ENCODE data around the gene DNAJC13.
A peak's percentile ranks its signal among the peaks of the same experiment; 100 is the strongest.
"Not testable (repeated sequence)": the region's sequence is repeated elsewhere in the genome, so short reads cannot be mapped to it uniquely, and the experiment has no call there.

Gene DNAJC13

DNA sequence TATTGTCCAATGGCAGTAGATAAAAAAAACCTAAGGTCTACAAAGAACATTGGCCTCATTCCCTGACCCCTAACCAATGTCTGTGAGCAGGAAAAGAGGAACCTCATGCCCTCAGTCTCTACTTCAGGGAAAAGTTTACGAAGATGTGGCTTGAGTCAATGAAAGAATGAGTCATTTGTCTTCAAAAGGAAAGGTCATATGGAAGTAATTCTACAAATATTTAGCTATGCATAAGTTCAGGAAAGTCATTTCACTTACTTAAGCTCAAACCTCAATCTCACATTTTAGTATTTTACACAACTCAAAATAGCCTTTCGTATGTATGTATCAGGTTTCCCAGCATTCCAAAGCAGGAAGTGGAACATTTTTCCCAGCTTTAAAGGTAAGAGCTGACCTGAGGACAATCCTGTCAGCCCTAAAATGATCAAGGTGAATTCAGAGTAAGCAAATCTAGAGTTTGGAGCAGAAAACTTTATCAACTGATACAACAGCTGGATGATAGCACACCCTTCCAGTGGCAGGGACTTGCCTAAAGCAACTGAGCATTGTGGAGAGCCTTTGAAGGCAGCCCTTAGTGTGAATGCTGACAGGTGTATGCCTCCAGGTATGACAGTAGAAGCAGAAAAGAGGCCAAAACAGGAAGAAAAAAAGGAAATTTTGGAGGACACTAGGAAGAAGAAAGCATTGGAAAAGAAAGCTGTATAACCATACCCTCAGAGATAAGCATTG, 125.9 kb downstream of the DNAJC13 start:
- peaks cover 12% of the 10 kb centered on the region for H3K36me3 Mint-ChIP-seq (ENCODE audit: insufficient read depth)
- H3K4me1 Mint-ChIP-seq, result no peaks in the 10 kb centered on the region
- no peaks in the 10 kb centered on the region for H3K9me3 Mint-ChIP-seq
- H3K27me3 Mint-ChIP-seq, result no peaks in the 10 kb centered on the region
- no peak overlapping the region for H3K27ac Mint-ChIP-seq (ENCODE audit: low read depth)
- DNase-seq (ENCODE audit: low spot score in 2 of 2) (no peak), ATAC-seq (replicated peaks; ENCODE audit: extremely low read depth, poor library complexity, severe bottlenecking) (no peak)
- no peak overlapping the region for H3K4me3 Mint-ChIP-seq

GRCh38 chr3:132544130-132544529, 126.8 kb downstream of the DNAJC13 start:
- Mint-ChIP-seq H3K9me3 (no peaks in the 10 kb centered on the region), H3K36me3 (ENCODE audit: insufficient read depth) (peaks cover 5% of the 10 kb centered on the region), H3K27ac (ENCODE audit: low read depth) (no peak overlapping the region), H3K4me3 (no peak overlapping the region), H3K4me1 (no peaks in the 10 kb centered on the region), H3K27me3 (no peaks in the 10 kb centered on the region)
- ATAC-seq (replicated peaks; ENCODE audit: extremely low read depth, poor library complexity, severe bottlenecking), result no peak
- no peak for DNase-seq (ENCODE audit: low spot score in 2 of 2)

GRCh38 chr3:132545471-132545870, 128.2 kb downstream of the DNAJC13 start:
- no peak for ATAC-seq (replicated peaks; ENCODE audit: extremely low read depth, poor library complexity, severe bottlenecking)
- no peaks in the 10 kb centered on the region for H3K4me1 Mint-ChIP-seq

GRCh38 chr3:132549169-132549568, 131.9 kb downstream of the DNAJC13 start:
- Mint-ChIP-seq H3K9me3 (no peaks in the 10 kb centered on the region), H3K4me1 (no peaks in the 10 kb centered on the region), H3K27me3 (no peaks in the 10 kb centered on the region), H3K4me3 (no peak overlapping the region), H3K36me3 (ENCODE audit: insufficient read depth) (no peaks in the 10 kb centered on the region), H3K27ac (ENCODE audit: low read depth) (no peak overlapping the region)
- ATAC-seq (replicated peaks; ENCODE audit: extremely low read depth, poor library complexity, severe bottlenecking) (no peak), DNase-seq (ENCODE audit: low spot score in 2 of 2) (no peak)

More at GRCh38 chr3:132545471-132545870, 128.2 kb downstream of the DNAJC13 start:
- H3K4me3 Mint-ChIP-seq, result no peak overlapping the region
- peaks cover 5% of the 10 kb centered on the region for H3K36me3 Mint-ChIP-seq (ENCODE audit: insufficient read depth)
- no peaks in the 10 kb centered on the region for H3K27me3 Mint-ChIP-seq
- no peaks in the 10 kb centered on the region for H3K9me3 Mint-ChIP-seq
- DNase-seq (ENCODE audit: low spot score in 2 of 2), result no peak
- no peak overlapping the region for H3K27ac Mint-ChIP-seq (ENCODE audit: low read depth)

GRCh38 chr3:132549890-132550578, 132.7 kb downstream of the DNAJC13 start:
- no peak for ATAC-seq (replicated peaks; ENCODE audit: extremely low read depth, poor library complexity, severe bottlenecking)
- H3K4me3 Mint-ChIP-seq, result no peak overlapping the region
- H3K36me3 Mint-ChIP-seq (ENCODE audit: insufficient read depth), result no peaks in the 10 kb centered on the region
- no peak for DNase-seq (ENCODE audit: low spot score in 2 of 2)
- no peaks in the 10 kb centered on the region for H3K9me3 Mint-ChIP-seq
- H3K27ac Mint-ChIP-seq (ENCODE audit: low read depth), result peak overlapping the region; percentile 1
- H3K27me3 Mint-ChIP-seq, result no peaks in the 10 kb centered on the region
- H3K4me1 Mint-ChIP-seq, result no peaks in the 10 kb centered on the region

DNA sequence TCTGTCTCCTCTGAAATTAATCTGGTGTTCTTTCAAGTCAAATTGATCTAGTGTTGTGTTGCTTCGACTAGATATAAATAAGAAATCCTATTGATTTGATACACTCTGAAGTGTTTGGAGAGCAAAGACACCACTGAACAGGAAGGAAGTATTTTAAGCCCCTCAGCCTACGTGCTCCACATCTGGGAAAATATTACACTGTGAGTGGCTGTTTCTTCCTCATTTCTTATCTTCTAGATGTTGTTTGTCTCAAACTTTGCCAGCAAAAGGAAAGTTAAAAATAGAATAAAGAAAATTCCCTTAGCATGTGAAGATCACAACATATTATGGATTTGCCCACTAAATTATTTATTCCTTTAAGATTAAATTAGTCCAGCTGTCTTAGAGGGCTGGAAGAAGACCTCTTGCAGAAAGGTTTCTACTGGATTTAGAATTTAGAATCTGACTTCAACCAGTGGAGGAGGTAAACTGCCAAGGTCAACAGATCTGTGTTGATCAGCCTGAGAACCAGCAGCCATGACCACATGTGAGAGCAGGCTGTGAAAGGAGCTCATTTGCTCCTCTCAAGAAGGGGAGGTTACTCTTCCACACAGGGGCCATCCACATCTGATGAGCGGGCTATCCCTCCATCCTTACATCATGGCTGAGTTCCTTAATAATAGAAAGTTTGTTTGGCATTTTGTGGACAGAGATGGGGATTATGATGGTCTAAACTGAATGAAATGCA, 133.4 kb downstream of the DNAJC13 start:
- no peaks in the 10 kb centered on the region for H3K9me3 Mint-ChIP-seq
- H3K4me3 Mint-ChIP-seq, result no peak overlapping the region
- H3K27me3 Mint-ChIP-seq, result no peaks in the 10 kb centered on the region
- no peaks in the 10 kb centered on the region for H3K4me1 Mint-ChIP-seq
- ATAC-seq (replicated peaks; ENCODE audit: extremely low read depth, poor library complexity, severe bottlenecking), result no peak
- peak overlapping the region; percentile 1 for H3K27ac Mint-ChIP-seq (ENCODE audit: low read depth)
- H3K36me3 Mint-ChIP-seq (ENCODE audit: insufficient read depth), result no peaks in the 10 kb centered on the region
- no peak for DNase-seq (ENCODE audit: low spot score in 2 of 2)

GRCh38 chr3:132553826-132554225, 136.5 kb downstream of the DNAJC13 start:
- Mint-ChIP-seq H3K27me3 (no peaks in the 10 kb centered on the region), H3K36me3 (ENCODE audit: insufficient read depth) (no peaks in the 10 kb centered on the region), H3K4me3 (no peak overlapping the region), H3K27ac (ENCODE audit: low read depth) (no peak overlapping the region), H3K9me3 (no peaks in the 10 kb centered on the region), H3K4me1 (no peaks in the 10 kb centered on the region)
- DNase-seq (ENCODE audit: low spot score in 2 of 2), result no peak
- ATAC-seq (replicated peaks; ENCODE audit: extremely low read depth, poor library complexity, severe bottlenecking), result no peak

- Mint-ChIP-seq H3K36me3 (ENCODE audit: insufficient read depth) (no peaks in the 10 kb centered on the region), H3K4me3 (no peak overlapping the region), H3K27ac (ENCODE audit: low read depth) (no peak overlapping the region), H3K9me3 (no peaks in the 10 kb centered on the region), H3K27me3 (no peaks in the 10 kb centered on the region), H3K4me1 (no peaks in the 10 kb centered on the region)
- ATAC-seq (replicated peaks; ENCODE audit: extremely low read depth, poor library complexity, severe bottlenecking) (no peak), DNase-seq (ENCODE audit: low spot score in 2 of 2) (no peak)
Measured at GRCh38 chr3:132554437-132554836, 137.1 kb downstream of the DNAJC13 start.

GRCh38 chr3:132555306-132556035, 138.2 kb downstream of the DNAJC13 start:
- no peak for ATAC-seq (replicated peaks; ENCODE audit: extremely low read depth, poor library complexity, severe bottlenecking)
- Mint-ChIP-seq H3K4me3 (no peak overlapping the region), H3K4me1 (no peaks in the 10 kb centered on the region), H3K9me3 (no peaks in the 10 kb centered on the region), H3K27me3 (no peaks in the 10 kb centered on the region), H3K27ac (ENCODE audit: low read depth) (no peak overlapping the region), H3K36me3 (ENCODE audit: insufficient read depth) (no peaks in the 10 kb centered on the region)
- no peak for DNase-seq (ENCODE audit: low spot score in 2 of 2)

- not testable (repeated sequence) for H3K4me1 Mint-ChIP-seq; H3K27ac Mint-ChIP-seq (ENCODE audit: low read depth); DNase-seq (ENCODE audit: low spot score in 2 of 2); H3K9me3 Mint-ChIP-seq; H3K4me3 Mint-ChIP-seq; H3K36me3 Mint-ChIP-seq (ENCODE audit: insufficient read depth); ATAC-seq (replicated peaks; ENCODE audit: extremely low read depth, poor library complexity, severe bottlenecking); H3K27me3 Mint-ChIP-seq
Measured at GRCh38 chr3:132556036-132556386, 138.7 kb downstream of the DNAJC13 start.

DNA sequence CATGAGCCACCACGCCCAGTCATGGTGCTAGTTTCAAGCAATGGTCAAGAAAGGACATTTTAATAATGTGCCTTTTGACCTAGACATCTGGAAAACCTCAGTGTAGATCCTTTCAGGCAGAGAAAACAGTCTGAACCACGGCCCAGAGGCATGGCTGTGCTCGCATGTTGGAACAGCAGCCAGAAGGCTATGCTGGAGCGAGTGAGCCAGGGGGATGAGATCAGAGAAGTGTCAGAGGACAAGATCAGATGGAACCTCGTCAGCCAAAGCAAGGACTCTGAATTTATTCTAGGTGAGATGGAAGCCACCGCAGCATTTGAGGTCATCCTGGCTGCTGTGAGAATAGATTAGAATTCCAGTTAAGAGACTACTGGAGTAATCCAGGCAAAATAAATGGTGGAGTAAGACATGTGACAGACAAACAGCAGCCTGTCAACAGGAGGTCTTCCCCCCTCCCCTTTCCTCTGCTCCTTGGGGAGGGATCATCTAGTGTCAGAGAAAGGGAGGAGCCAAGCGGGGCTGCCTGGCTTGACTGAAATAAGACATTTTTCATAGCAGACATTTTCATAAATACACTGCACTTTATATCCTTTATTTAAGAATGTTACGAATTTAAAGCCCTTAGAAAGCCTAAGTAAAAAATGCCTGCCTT, 139.3 kb downstream of the DNAJC13 start:
- Mint-ChIP-seq H3K27me3 (no peaks in the 10 kb centered on the region), H3K27ac (ENCODE audit: low read depth) (no peak overlapping the region), H3K4me3 (no peak overlapping the region), H3K9me3 (no peaks in the 10 kb centered on the region), H3K36me3 (ENCODE audit: insufficient read depth) (no peaks in the 10 kb centered on the region), H3K4me1 (no peaks in the 10 kb centered on the region)
- no peak for ATAC-seq (replicated peaks; ENCODE audit: extremely low read depth, poor library complexity, severe bottlenecking)
- no peak for DNase-seq (ENCODE audit: low spot score in 2 of 2)

- Mint-ChIP-seq H3K36me3 (ENCODE audit: insufficient read depth) (no peaks in the 10 kb centered on the region), H3K27ac (ENCODE audit: low read depth) (no peak overlapping the region), H3K9me3 (no peaks in the 10 kb centered on the region), H3K4me3 (no peak overlapping the region), H3K27me3 (no peaks in the 10 kb centered on the region), H3K4me1 (no peaks in the 10 kb centered on the region)
- DNase-seq (ENCODE audit: low spot score in 2 of 2) (no peak), ATAC-seq (replicated peaks; ENCODE audit: extremely low read depth, poor library complexity, severe bottlenecking) (no peak)
Measured at GRCh38 chr3:132561003-132561402, 143.7 kb downstream of the DNAJC13 start.
